HG03521 (cell line): ENCODE measurements around the gene MSI2.
"Not testable (repeated sequence)": the region's sequence is repeated elsewhere in the genome, so short reads cannot be mapped to it uniquely, and the experiment has no call there.

Experiments
- ATAC-seq: cut with Tn5 transposase; IDR thresholded peaks from one replicate; pipeline ENCODE4 v1.9.1; 2021; ENCODE audit warnings: mild to moderate bottlenecking, moderate library complexity; ENCODE audit not compliant: unreplicated experiment

MSI2 gene

GRCh38 chr17:57490890-57491289, 234.6 kb downstream of the MSI2 start:
- no peak for ATAC-seq

GRCh38 chr17:57493171-57493570, 236.8 kb downstream of the MSI2 start:
- no peak for ATAC-seq

- ATAC-seq = no peak
Observed at GRCh38 chr17:57493625-57494024, 237.3 kb downstream of the MSI2 start.

- ATAC-seq = no peak
Observed at GRCh38 chr17:57494443-57494842, 238.1 kb downstream of the MSI2 start.

- no peak for ATAC-seq
Observed at GRCh38 chr17:57495771-57496170, 239.4 kb downstream of the MSI2 start.

GRCh38 chr17:57496382-57496781, 240.1 kb downstream of the MSI2 start:
- no peak for ATAC-seq

- no peak for ATAC-seq
Observed at GRCh38 chr17:57498443-57498842, 242.1 kb downstream of the MSI2 start.

- not testable (repeated sequence) for ATAC-seq
Observed at GRCh38 chr17:57499221-57499620, 242.9 kb downstream of the MSI2 start.

GRCh38 chr17:57499648-57500049, 243.3 kb downstream of the MSI2 start:
- ATAC-seq = no peak

GRCh38 chr17:57501016-57501415, 244.7 kb downstream of the MSI2 start:
- ATAC-seq = no peak

- no peak for ATAC-seq
Observed at GRCh38 chr17:57502022-57502421, 245.7 kb downstream of the MSI2 start.

- ATAC-seq = no peak
Observed at GRCh38 chr17:57502811-57503241, 246.5 kb downstream of the MSI2 start.

- ATAC-seq = no peak
Observed at GRCh38 chr17:57504208-57504607, 247.9 kb downstream of the MSI2 start.

- ATAC-seq = no peak
Observed at GRCh38 chr17:57505841-57506773, 249.8 kb downstream of the MSI2 start.

- ATAC-seq = no peak
Observed at GRCh38 chr17:57506774-57507127, 250.4 kb downstream of the MSI2 start.

- ATAC-seq = no peak
Observed at GRCh38 chr17:57507828-57508227, 251.5 kb downstream of the MSI2 start.

- ATAC-seq = no peak
Observed at GRCh38 chr17:57508671-57509070, 252.3 kb downstream of the MSI2 start.

GRCh38 chr17:57511475-57512123, 255.3 kb downstream of the MSI2 start:
- no peak for ATAC-seq

GRCh38 chr17:57512258-57512657, 255.9 kb downstream of the MSI2 start:
- no peak for ATAC-seq

GRCh38 chr17:57512691-57513090, 256.4 kb downstream of the MSI2 start:
- no peak for ATAC-seq

GRCh38 chr17:57513569-57513968, 257.2 kb downstream of the MSI2 start:
- ATAC-seq = no peak

- ATAC-seq = no peak
Observed at GRCh38 chr17:57514614-57515013, 258.3 kb downstream of the MSI2 start.
